IMR-90 (cell line): ENCODE data around the gene SDF2L1. TPM values are rescaled to one million over a fixed set of nuclear protein-coding genes. Genes with fewer than 3 reads are reported as not detected.

Experiments
- ATAC-seq: fragments of 200-7000 bp; cut with Tn5 transposase; 2 replicates; pipeline ENCODE4 v1.9.1; 2020; ENCODE audit warnings: low read depth, mild to moderate bottlenecking, moderate library complexity
- BruUV-seq: library from RNA; stranded (reverse); fragments of 400-500 nt; replicated peaks from 2 replicates; lab custom pipeline; 2021; lab: Mats Ljungman, UMichigan
- CTCF ChIA-PET: fragments of 300-600 bp; formaldehyde crosslinking; extraction: SDS; loops from one replicate; lab custom pipeline; 2021; ENCODE audit warnings: antibody characterized with exemption; lab: Yijun Ruan, JAX
- POLR2A ChIA-PET: fragments of 300-600 bp; sonication (Branson Sonifier 250); formaldehyde crosslinking; loops from one replicate; lab custom pipeline; 2022; ENCODE audit warnings: antibody characterized with exemption; ENCODE audit not compliant: unreplicated experiment; lab: Charles Lee
- DNase-seq: peaks from one replicate; pipeline ENCODE4 v3.0.0; 2013
- H2AFZ ChIP-seq: replicated peaks from 2 replicates; pipeline ENCODE3; 2013; ENCODE audit warnings: low read length, mild to moderate bottlenecking; ENCODE audit not compliant: poor library complexity
- H2AK5ac ChIP-seq: 2 replicates; pipeline ENCODE4 v1.6.1; 2013; ENCODE audit warnings: low read depth, low read length, inconsistent platforms
- H2AK9ac ChIP-seq: replicated peaks from 2 replicates; pipeline ENCODE3; 2013; ENCODE audit warnings: mild to moderate bottlenecking, low read depth, low read length, moderate library complexity; ENCODE audit not compliant: poor library complexity
- H2BK120ac ChIP-seq: 2 replicates; pipeline ENCODE4 v1.6.1; 2013; ENCODE audit warnings: low read depth, low read length, inconsistent platforms
- H2BK15ac ChIP-seq: 3 replicates; pipeline ENCODE4 v1.6.1; 2013; ENCODE audit warnings: low read depth, low read length, inconsistent platforms
- H2BK20ac ChIP-seq: 2 replicates; pipeline ENCODE4 v1.6.1; 2013; ENCODE audit warnings: low read depth, mild to moderate bottlenecking, inconsistent platforms, low read length, moderate library complexity
- H2BK5ac ChIP-seq: 2 replicates; pipeline ENCODE4 v1.6.1; 2013; ENCODE audit warnings: mild to moderate bottlenecking, low read depth, low read length, inconsistent platforms; ENCODE audit not compliant: poor library complexity, severe bottlenecking
- H3K14ac ChIP-seq: replicated peaks from 2 replicates; pipeline ENCODE4 v1.6.1; 2013; ENCODE audit warnings: low read depth, low read length, inconsistent platforms
- H3K18ac ChIP-seq: 2 replicates; pipeline ENCODE4 v1.6.1; 2013; ENCODE audit warnings: low read depth, low read length, control low read depth
- H3K23ac ChIP-seq: 2 replicates; pipeline ENCODE4 v1.6.1; 2013; ENCODE audit warnings: low read depth, low read length, inconsistent platforms
- H3K27ac ChIP-seq: 2 replicates; pipeline ENCODE4 v1.5.1; 2013; ENCODE audit warnings: mild to moderate bottlenecking, control low read depth, low read length; ENCODE audit not compliant: insufficient read depth
- H3K27me3 ChIP-seq: 2 replicates; pipeline ENCODE4 v1.6.1; 2013; ENCODE audit warnings: low read length; ENCODE audit not compliant: control insufficient read depth, insufficient read depth
- H3K36me3 ChIP-seq: 2 replicates; pipeline ENCODE4 v1.6.1; 2013; ENCODE audit warnings: low read length, mixed read lengths; ENCODE audit not compliant: control insufficient read depth, insufficient read depth
- H3K4ac ChIP-seq: 2 replicates; pipeline ENCODE4 v1.6.1; 2013; ENCODE audit warnings: low read depth, low read length, inconsistent platforms
- H3K4me1 ChIP-seq: 2 replicates; pipeline ENCODE4 v1.6.1; 2013; ENCODE audit warnings: low read length, mixed read lengths; ENCODE audit not compliant: control insufficient read depth, insufficient read depth
- H3K4me2 ChIP-seq: 2 replicates; pipeline ENCODE4 v1.6.1; 2013; ENCODE audit warnings: low read depth, mild to moderate bottlenecking, control low read depth, low read length, moderate library complexity
- H3K4me3 ChIP-seq: 2 replicates; pipeline ENCODE4 v1.5.1; 2013; ENCODE audit warnings: low read depth, mild to moderate bottlenecking, control low read depth, low read length, moderate library complexity; ENCODE audit not compliant: insufficient read depth
- H3K56ac ChIP-seq: 2 replicates; pipeline ENCODE4 v1.6.1; 2013; ENCODE audit warnings: low read length, inconsistent platforms; ENCODE audit not compliant: insufficient read depth; ENCODE audit errors: extremely low read depth
- H3K79me1 ChIP-seq, 2 experiments: 2 replicates each; pipeline ENCODE4 v1.6.1; 2013; ENCODE audit warnings: low read length in 2 of 2, inconsistent platforms in 1 of 2, low read depth in 1 of 2
- H3K9ac ChIP-seq: 2 replicates; pipeline ENCODE4 v1.6.1; 2013; ENCODE audit warnings: low read depth, low read length, control low read depth
- H3K9me1 ChIP-seq: 2 replicates; pipeline ENCODE4 v1.6.1; 2013; ENCODE audit warnings: low read length, inconsistent platforms; ENCODE audit not compliant: insufficient read depth
- H3K9me3 ChIP-seq: 2 replicates; pipeline ENCODE4 v1.6.1; 2013; ENCODE audit warnings: low read length; ENCODE audit not compliant: control insufficient read depth, insufficient read depth
- H4K20me1 ChIP-seq: 2 replicates; pipeline ENCODE4 v1.6.1; 2013; ENCODE audit warnings: low read length, inconsistent platforms; ENCODE audit not compliant: insufficient read depth
- H4K5ac ChIP-seq: 2 replicates; pipeline ENCODE4 v1.6.1; 2013; ENCODE audit warnings: mild to moderate bottlenecking, low read depth, low read length, control low read depth
- H4K8ac ChIP-seq, 2 experiments: 2 replicates each; pipeline ENCODE4 v1.6.1; 2013; ENCODE audit warnings: low read depth in 2 of 2, low read length in 2 of 2, control low read depth in 1 of 2, inconsistent platforms in 1 of 2
- H4K91ac ChIP-seq: 2 replicates; pipeline ENCODE4 v1.6.1; 2013; ENCODE audit warnings: low read depth, low read length, inconsistent platforms; ENCODE audit not compliant: insufficient read depth
- CEBPB ChIP-seq: IDR thresholded peaks from 2 replicates; pipeline ENCODE4 v1.6.1; 2012; ENCODE audit warnings: low read depth, low read length, improper control_type of control experiment
- MAZ ChIP-seq: IDR thresholded peaks from 2 replicates; pipeline ENCODE4 v1.6.1; 2012; ENCODE audit warnings: low read depth, mild to moderate bottlenecking, low read length, improper control_type of control experiment, moderate library complexity, borderline replicate concordance
- MXI1 ChIP-seq: IDR thresholded peaks from 2 replicates; pipeline ENCODE4 v1.6.1; 2012; ENCODE audit warnings: low read depth, mild to moderate bottlenecking, low read length, moderate library complexity, borderline replicate concordance
- NFE2L2 ChIP-seq: fragments of 150-350 bp; IDR thresholded peaks from 2 replicates; pipeline ENCODE4 v1.6.1; 2016; ENCODE audit warnings: low read depth, mild to moderate bottlenecking, low read length
- POLR2A ChIP-seq: IDR thresholded peaks from 2 replicates; pipeline ENCODE4 v1.6.1; 2012; ENCODE audit warnings: mild to moderate bottlenecking, low read depth, low read length
- RCOR1 ChIP-seq: IDR thresholded peaks from 2 replicates; pipeline ENCODE4 v1.6.1; 2012; ENCODE audit warnings: mild to moderate bottlenecking, low read length, improper control_type of control experiment; ENCODE audit not compliant: insufficient replicate concordance
- SMC3 ChIP-seq: fragments of 150-350 bp; IDR thresholded peaks from 2 replicates; pipeline ENCODE4 v1.6.1; 2016; ENCODE audit warnings: low read depth, mild to moderate bottlenecking, antibody characterized with exemption, low read length, moderate library complexity
- WGBS, 2 experiments: methylation state at CpG; one replicate each; pipeline versions ENCODE4 v1.1.5 to v1.1.7; 2013; ENCODE audit warnings: missing lambda C conversion rate in 2 of 2; ENCODE audit not compliant: insufficient read length in 1 of 2; ENCODE audit errors: extremely low coverage in 2 of 2; 5-methylcytosine and 5-hydroxymethylcytosine counted together
- dilution Hi-C: fragments of 300-500 bp; cut with HindIII; formaldehyde crosslinking; loops from one replicate; pipeline ENCODE4 v1.14.3; 2018; ENCODE audit warnings: low sequenced_read_pairs; ENCODE audit not compliant: unreplicated experiment
- in situ Hi-C: fragments of 300-500 bp; cut with MboI; formaldehyde crosslinking; loops from 3 replicates; pipeline ENCODE4 v1.14.3; 2019; ENCODE audit warnings: low sequenced_read_pairs, inconsistent platforms, mixed read lengths
- intact Hi-C: fragments of 100-400 bp; cut with micrococcal nuclease; formaldehyde crosslinking; loops from 2 replicates; pipeline ENCODE4 v1.10.0; 2022
- polyA plus RNA-seq, 3 experiments: library from polyadenylated mRNA; depleted of rRNA; stranded (reverse); fragments of >200 nt; gene quantifications; 2 replicates each; pipeline ENCODE4 v1.2.3, GENCODE V29; 2012; ENCODE audit warnings: low replicate concordance in 1 of 3
- total RNA-seq: library from RNA; depleted of rRNA; stranded (reverse); fragments of >200 nt; gene quantifications from 2 replicates; pipeline ENCODE4 v1.2.3, GENCODE V29; 2012
- TF ChIP-seq, protein P1 (sequence below): fragments of 150-350 bp; IDR thresholded peaks from 2 replicates; pipeline ENCODE4 v1.6.1; 2017; ENCODE audit warnings: mild to moderate bottlenecking, antibody characterized with exemption, low read length, low read depth

Gene SDF2L1
- total and polyA plus RNA-seq, 2 of the 4 experiments (the other 2 are of a cell fraction) = 18.8 to 51.1 TPM

DNA sequence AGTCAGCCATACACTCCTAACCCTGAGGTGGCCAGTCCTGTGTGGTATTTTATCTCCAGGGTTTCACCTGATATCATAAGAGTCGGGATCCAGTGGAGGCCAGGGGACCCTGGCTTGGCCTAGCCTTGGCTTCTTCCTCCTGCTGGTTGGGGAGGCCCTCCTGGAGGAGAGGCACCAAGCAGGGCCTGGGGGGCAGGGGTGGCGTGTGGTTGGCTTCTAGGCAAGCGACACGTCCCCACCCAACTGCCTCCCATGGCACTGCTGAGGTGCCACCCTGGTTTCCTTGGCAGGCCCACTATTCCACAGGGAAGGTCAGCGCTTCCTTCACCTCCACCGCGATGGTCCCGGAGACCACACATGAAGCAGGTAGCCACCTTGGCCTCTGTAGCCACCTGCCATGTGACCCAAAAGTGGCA is 44.1 kb downstream of the SDF2L1 start:
- H3K56ac ChIP-seq = no peak overlapping the region
- no peak overlapping the region for H3K23ac ChIP-seq
- no peak overlapping the region for H2AFZ ChIP-seq
- no CpG with 5 or more reads among the region's 8 CpGs for WGBS, 2 experiments
- H3K9me3 ChIP-seq = no peaks in the 10 kb centered on the region
- H3K18ac ChIP-seq = no peak overlapping the region
- no peak overlapping the region for H3K4me2 ChIP-seq
- H3K79me1 ChIP-seq = no peaks in the 10 kb centered on the region; a peak in 1 of 4 replicates
- intact Hi-C loops = no loop called here
- BruUV-seq = no TSS peak
- H4K20me1 ChIP-seq = no peaks in the 10 kb centered on the region
- no peak overlapping the region for H2BK5ac ChIP-seq
- no peaks in the 10 kb centered on the region for H3K4me1 ChIP-seq
- no peak overlapping the region for H3K14ac ChIP-seq
- no peak overlapping the region for H4K5ac ChIP-seq
- H3K4me3 ChIP-seq = no peak overlapping the region
- ATAC-seq = no peak
- no peak overlapping the region for H3K27ac ChIP-seq
- no peak overlapping the region for H2AK5ac ChIP-seq
- no peaks in the 10 kb centered on the region for H3K27me3 ChIP-seq
- no peak for TF ChIP-seq SMC3
- TF ChIP-seq RCOR1 = no peak
- TF ChIP-seq MXI1 = no peak
- TF ChIP-seq POLR2A = no peak
- TF ChIP-seq, protein P1, sequence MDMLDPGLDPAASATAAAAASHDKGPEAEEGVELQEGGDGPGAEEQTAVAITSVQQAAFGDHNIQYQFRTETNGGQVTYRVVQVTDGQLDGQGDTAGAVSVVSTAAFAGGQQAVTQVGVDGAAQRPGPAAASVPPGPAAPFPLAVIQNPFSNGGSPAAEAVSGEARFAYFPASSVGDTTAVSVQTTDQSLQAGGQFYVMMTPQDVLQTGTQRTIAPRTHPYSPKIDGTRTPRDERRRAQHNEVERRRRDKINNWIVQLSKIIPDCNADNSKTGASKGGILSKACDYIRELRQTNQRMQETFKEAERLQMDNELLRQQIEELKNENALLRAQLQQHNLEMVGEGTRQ = no peak
- TF ChIP-seq NFE2L2 = no peak
- TF ChIP-seq MAZ = no peak
- no peak for TF ChIP-seq CEBPB
- no peak for DNase-seq
- no peak overlapping the region for H3K4ac ChIP-seq
- no peak overlapping the region for H4K8ac ChIP-seq
- H3K9ac ChIP-seq = no peak overlapping the region
- ChIA-PET POLR2A (no interaction called here), CTCF (no interaction called here)
- H2BK120ac ChIP-seq = no peak overlapping the region
- H4K91ac ChIP-seq = no peak overlapping the region
- no peak overlapping the region for H2BK20ac ChIP-seq
- H3K9me1 ChIP-seq = peaks cover 5% of the 10 kb centered on the region; the same call in 1 of the 2 replicates
- in situ Hi-C loops = no loop called here
- no peak overlapping the region for H2BK15ac ChIP-seq
- no peak overlapping the region for H2AK9ac ChIP-seq
- dilution Hi-C loops = no loop called here
- peaks cover 61% of the 10 kb centered on the region for H3K36me3 ChIP-seq
